Spleen (tissue), 7 donors: ENCODE measurements around the gene ZNF544.

ENCODE experiments used
- CTCF ChIP-seq, 11 experiments: fragments of 200-600 bp in 7 of 11; fragments of 450-650 bp in 4 of 11; sonication (generic) in 4 of 11; IDR thresholded peaks in 8 of 11; conservative IDR thresholded peaks in 3 of 11; 1 replicate in 7 of 11; 2 replicates in 4 of 11; pipeline versions ENCODE4 v1.4.0 to v1.8.0; 2016 to 2021; ENCODE audit warnings: antibody characterized with exemption in 11 of 11, inconsistent platforms in 4 of 11, mild to moderate bottlenecking in 1 of 11
- POLR2A ChIP-seq, 3 donors: fragments of 450-650 bp; IDR thresholded peaks; one replicate each; pipeline ENCODE4 v1.5.1; 2017; ENCODE audit warnings: antibody characterized with exemption in 3 of 3, mild to moderate bottlenecking in 1 of 3
- POLR2AphosphoS5 ChIP-seq, 3 donors: sonication (generic); formaldehyde crosslinking; IDR thresholded peaks; one replicate each; pipeline ENCODE4 v1.5.1; 2017; ENCODE audit warnings: antibody characterized with exemption in 3 of 3
- donor health status: DM: no; HTN: no; CAD: no; lungs with moderate emphysema.
- donor health status: DM: no; HTN: no; CAD: no.
- donor health status: DM: no; HTN: no; CAD: no.

- no peak for TF ChIP-seq CTCF (IDR thresholded peaks at IDR 0.05 in 8 of 11, conservative IDR thresholded peaks at IDR 0.05 in 3 of 11)
- TF ChIP-seq POLR2AphosphoS5 (IDR thresholded peaks at IDR 0.05): no peak
- no peak for TF ChIP-seq POLR2A (IDR thresholded peaks at IDR 0.05)
These were observed 79.0 kb downstream of the ZNF544 start for GRCh38 chr19:58307736-58308135.
